SK-N-SH treated with all-trans-retinoic acid at 6 μM for 48 hours (cell line): ENCODE results near the gene HSD11B1.

Experiments
- ATAC-seq: fragments of 200-7000 bp; cut with Tn5 transposase; 3 replicates; pipeline ENCODE4 v1.9.1; 2020; ENCODE audit warnings: mild to moderate bottlenecking, moderate library complexity
- BACH2 ChIP-seq: fragments of 250-450 bp; sonication (Bioruptor Pico); IDR thresholded peaks from 2 replicates; pipeline ENCODE4 v1.9.0; 2021; ENCODE audit warnings: mild to moderate bottlenecking, borderline replicate concordance
- CREB5 ChIP-seq: fragments of 250-450 bp; sonication (Bioruptor Pico); IDR thresholded peaks from 2 replicates; pipeline ENCODE4 v1.5.1; 2020; ENCODE audit warnings: low read depth, mild to moderate bottlenecking, moderate library complexity
- CSRNP3 ChIP-seq: fragments of 250-450 bp; sonication (Bioruptor Pico); IDR thresholded peaks from 2 replicates; pipeline ENCODE4 v1.5.1; 2021; ENCODE audit warnings: mild to moderate bottlenecking, moderate library complexity
- ESRRG ChIP-seq: fragments of 250-450 bp; sonication (Bioruptor Pico); IDR thresholded peaks from 2 replicates; pipeline ENCODE4 v1.6.1; 2021; ENCODE audit warnings: mild to moderate bottlenecking
- GLIS3 ChIP-seq: fragments of 250-450 bp; sonication (Bioruptor Pico); IDR thresholded peaks from 2 replicates; pipeline ENCODE4 v1.5.0; 2020; ENCODE audit warnings: mild to moderate bottlenecking, moderate library complexity
- ISL1 ChIP-seq: fragments of 250-450 bp; sonication (Bioruptor Pico); IDR thresholded peaks from 2 replicates; pipeline ENCODE4 v2.1.2; 2022; ENCODE audit warnings: mild to moderate bottlenecking, moderate library complexity
- POU6F1 ChIP-seq: fragments of 250-450 bp; sonication (Bioruptor Pico); IDR thresholded peaks from 2 replicates; pipeline ENCODE4 v1.8.0; 2021; ENCODE audit warnings: low read depth, mild to moderate bottlenecking, moderate library complexity, borderline replicate concordance
- RARB ChIP-seq: fragments of 250-450 bp; sonication (Bioruptor Pico); IDR thresholded peaks from 2 replicates; pipeline ENCODE4 v1.8.0; 2021; ENCODE audit warnings: mild to moderate bottlenecking, moderate library complexity
- SNAI2 ChIP-seq: fragments of 250-450 bp; sonication (Bioruptor Pico); IDR thresholded peaks from 2 replicates; pipeline ENCODE4 v1.5.0; 2020; ENCODE audit warnings: mild to moderate bottlenecking, moderate library complexity
- TCF4 ChIP-seq: fragments of 250-450 bp; sonication (Bioruptor Pico); IDR thresholded peaks from 2 replicates; pipeline ENCODE4 v1.8.0; 2021; ENCODE audit warnings: mild to moderate bottlenecking, moderate library complexity, borderline replicate concordance
- TSHZ2 ChIP-seq: fragments of 250-450 bp; sonication (Bioruptor Pico); IDR thresholded peaks from 2 replicates; pipeline ENCODE4 v1.5.0; 2020; ENCODE audit warnings: mild to moderate bottlenecking, moderate library complexity
- ZC3H10 ChIP-seq: fragments of 250-450 bp; sonication (Bioruptor Pico); IDR thresholded peaks from 2 replicates; pipeline ENCODE4 v1.5.1; 2021; ENCODE audit warnings: mild to moderate bottlenecking, moderate library complexity
- ZFP3 ChIP-seq: fragments of 250-450 bp; sonication (Bioruptor Pico); IDR thresholded peaks from 2 replicates; pipeline ENCODE4 v1.5.0; 2020; ENCODE audit warnings: mild to moderate bottlenecking, moderate library complexity
- ZFP30 ChIP-seq: fragments of 450-650 bp; formaldehyde crosslinking; IDR thresholded peaks from 2 replicates; pipeline ENCODE4 v1.5.0; 2022; ENCODE audit warnings: mild to moderate bottlenecking, moderate library complexity
- ZNF565 ChIP-seq: fragments of 450-650 bp; formaldehyde crosslinking; conservative IDR thresholded peaks from 2 replicates; pipeline ENCODE4 v1.5.0; 2020; ENCODE audit warnings: low read depth, mild to moderate bottlenecking, moderate library complexity
- ZNF8 ChIP-seq: fragments of 450-650 bp; formaldehyde crosslinking; IDR thresholded peaks from 2 replicates; pipeline ENCODE4 v1.5.0; 2020; ENCODE audit warnings: mild to moderate bottlenecking, moderate library complexity

HSD11B1 gene

GRCh38 chr1:209692296-209692695 is 12.3 kb upstream of the HSD11B1 start:
- TF ChIP-seq TCF4 (CRISPR knock-in tag) = no peak
- no peak for ATAC-seq

- peak; percentile 55 for ATAC-seq
- TF ChIP-seq TSHZ2 (CRISPR knock-in tag) (no peak), ZNF565 (CRISPR knock-in tag) (no peak), CSRNP3 (CRISPR knock-in tag) (no peak), SNAI2 (no peak)
- TF ChIP-seq, all 23 proteins: peak for 0
These were observed 11.7 kb upstream of the HSD11B1 start for GRCh38 chr1:209692745-209693504.

GRCh38 chr1:209696673-209697072 is 8.0 kb upstream of the HSD11B1 start:
- ATAC-seq = no peak
- TF ChIP-seq ZFP3 (CRISPR knock-in tag) = no peak
- no peak for TF ChIP-seq ZC3H10
- no peak for TF ChIP-seq POU6F1 (CRISPR knock-in tag)
- no peak for TF ChIP-seq BACH2
- no peak for TF ChIP-seq ZNF8 (CRISPR knock-in tag)
- TF ChIP-seq CREB5 (CRISPR knock-in tag) = no peak
- no peak for TF ChIP-seq ZNF565 (CRISPR knock-in tag)
- TF ChIP-seq RARB (CRISPR knock-in tag) = no peak
- TF ChIP-seq, all 23 proteins: peak for 0

- ATAC-seq = no peak
- TF ChIP-seq ESRRG (CRISPR knock-in tag) = no peak
- TF ChIP-seq ZFP3 (CRISPR knock-in tag) = no peak
- TF ChIP-seq BACH2 = no peak
- no peak for TF ChIP-seq ZFP30 (CRISPR knock-in tag)
- no peak for TF ChIP-seq ZNF565 (CRISPR knock-in tag)
- no peak for TF ChIP-seq CSRNP3 (CRISPR knock-in tag)
- no peak for TF ChIP-seq GLIS3 (CRISPR knock-in tag)
- no peak for TF ChIP-seq ISL1
- TF ChIP-seq TSHZ2 (CRISPR knock-in tag) = no peak
- no peak for TF ChIP-seq SNAI2
- TF ChIP-seq POU6F1 (CRISPR knock-in tag) = no peak
- no peak for TF ChIP-seq ZNF8 (CRISPR knock-in tag)
- TF ChIP-seq RARB (CRISPR knock-in tag) = no peak
- no peak for TF ChIP-seq CREB5 (CRISPR knock-in tag)
These were observed 7.5 kb upstream of the HSD11B1 start for GRCh38 chr1:209697126-209697525.
